ENCODE measurements around the gene CFAP57.

- TF ChIP-seq POLR2A (IDR thresholded peaks at IDR 0.05; ENCODE audit: low read depth, low read length) = no peak
- TF ChIP-seq POLR2AphosphoS5 (IDR thresholded peaks at IDR 0.05; ENCODE audit: low read depth, low read length) = no peak
Measured at GRCh38 chr1:43282220-43283195, 110.4 kb downstream of the CFAP57 start.
